HCT116 (cell line): Measurements from ENCODE around the gene FOXO3. TPM values are rescaled to one million over a fixed set of nuclear protein-coding genes. Genes with fewer than 3 reads are reported as not detected.

Source experiments
- ATAC-seq: fragments of 200-7000 bp; cut with Tn5 transposase; 2 replicates; pipeline ENCODE4 v1.9.1; 2020; ENCODE audit warnings: mild to moderate bottlenecking, moderate library complexity
- BruUV-seq: library from RNA; stranded (reverse); fragments of 400-500 nt; replicated peaks from 2 replicates; lab custom pipeline; 2021; lab: Mats Ljungman, UMichigan
- CTCF ChIA-PET: fragments of 300-600 bp; sonication (Branson Sonifier 250); formaldehyde crosslinking; loops from one replicate; lab custom pipeline; 2021; ENCODE audit warnings: antibody characterized with exemption; lab: Charles Lee
- POLR2A ChIA-PET: fragments of 300-600, 350-600 bp; sonication (Branson Sonifier 250); formaldehyde crosslinking; loops from one replicate; lab custom pipeline; 2021; ENCODE audit warnings: antibody characterized with exemption; lab: Charles Lee
- RAD21 ChIA-PET, 2 experiments: fragments of 300-600 bp; sonication (Branson Sonifier 250); formaldehyde crosslinking; loops; one replicate each; lab custom pipeline; 2023; ENCODE audit warnings: low total read pairs in 2 of 2; ENCODE audit not compliant: uncharacterized antibody in 2 of 2, unreplicated experiment in 2 of 2, low non-redundant PET in 1 of 2; lab: Charles Lee
- DNase-seq: peaks from one replicate; pipeline ENCODE4 v3.0.0-alpha.2; 2010; ENCODE audit warnings: low read depth, low spot score
- H2AFZ ChIP-seq: fragments of 200-600 bp; shearing (Covaris generic), sonication (generic); 2 replicates; pipeline ENCODE4 v1.6.1; 2017; ENCODE audit warnings: low read depth, mixed run types, mixed read lengths, antibody characterized with exemption, low read length; ENCODE audit not compliant: poor library complexity, severe bottlenecking
- H3K27ac ChIP-seq: 2 replicates; pipeline ENCODE4 v1.5.1; 2012; ENCODE audit warnings: low read depth, low read length
- H3K27me3 ChIP-seq: fragments of 200-600 bp; sonication (generic); 2 replicates; pipeline ENCODE4 v1.6.1; 2016; ENCODE audit warnings: mixed run types, low read length, mixed read lengths; ENCODE audit not compliant: insufficient read depth
- H3K36me3 ChIP-seq, 2 experiments: fragments of 200-500 bp in 1 of 2; fragments of 200-600 bp in 1 of 2; sonication (Bioruptor generic) in 1 of 2; sonication (generic) in 1 of 2; 2 replicates each; pipeline versions ENCODE4 v1.5.1 to v1.6.1; 2014 to 2016; ENCODE audit warnings: low read length in 2 of 2, inconsistent platforms in 1 of 2, mixed read lengths in 1 of 2, mixed run types in 1 of 2; ENCODE audit not compliant: insufficient read depth in 2 of 2, control insufficient read depth in 1 of 2
- H3K4me1 ChIP-seq, 2 experiments: fragments of 200-600 bp in 1 of 2; sonication (generic) in 1 of 2; 2 replicates each; pipeline versions ENCODE4 v1.5.1 to v1.6.1; 2012 to 2017; ENCODE audit warnings: low read length in 2 of 2, inconsistent platforms in 1 of 2, mild to moderate bottlenecking in 1 of 2, mixed read lengths in 1 of 2, mixed run types in 1 of 2, moderate library complexity in 1 of 2; ENCODE audit not compliant: insufficient read depth in 2 of 2, control insufficient read depth in 1 of 2
- H3K4me2 ChIP-seq: fragments of 200-600 bp; sonication (generic); 2 replicates; pipeline ENCODE4 v1.6.1; 2017; ENCODE audit warnings: mixed run types, low read length, mixed read lengths
- H3K4me3 ChIP-seq, 2 experiments: fragments of 200-600 bp in 1 of 2; sonication (generic) in 1 of 2; replicated peaks in 1 of 2; 2 replicates each; pipeline ENCODE4 v1.5.1; 2011 to 2016; ENCODE audit warnings: low read length in 2 of 2, control low read depth in 1 of 2, low read depth in 1 of 2, mild to moderate bottlenecking in 1 of 2, mixed read lengths in 1 of 2, mixed run types in 1 of 2
- H3K79me2 ChIP-seq: fragments of 200-600 bp; sonication (generic); 2 replicates; pipeline ENCODE4 v1.6.1; 2017; ENCODE audit warnings: mild to moderate bottlenecking, mixed run types, low read length, moderate library complexity, mixed read lengths; ENCODE audit not compliant: insufficient read depth
- H3K9ac ChIP-seq: fragments of 200-600 bp; sonication (generic); 2 replicates; pipeline ENCODE4 v1.6.1; 2016; ENCODE audit warnings: low read length, mixed read lengths
- H3K9me2 ChIP-seq: fragments of 200-600 bp; sonication (generic), shearing (Covaris generic); 2 replicates; pipeline ENCODE4 v1.6.1; 2017; ENCODE audit warnings: mixed run types, mild to moderate bottlenecking, moderate library complexity; ENCODE audit not compliant: insufficient read depth
- H3K9me3 ChIP-seq, 2 experiments: fragments of 200-500 bp in 1 of 2; fragments of 200-600 bp in 1 of 2; sonication (Bioruptor generic) in 1 of 2; sonication (generic) in 1 of 2; 2 replicates each; pipeline ENCODE4 v1.6.1; 2014 to 2017; ENCODE audit warnings: low read length in 2 of 2, mixed read lengths in 2 of 2, inconsistent platforms in 1 of 2, low read depth in 1 of 2, mild to moderate bottlenecking in 1 of 2, mixed run types in 1 of 2, moderate library complexity in 1 of 2; ENCODE audit not compliant: control insufficient read depth in 1 of 2, insufficient read depth in 1 of 2
- H4K20me1 ChIP-seq: fragments of 200-600 bp; sonication (generic), shearing (Covaris generic); 2 replicates; pipeline ENCODE4 v1.6.1; 2017; ENCODE audit warnings: mixed run types, mild to moderate bottlenecking, moderate library complexity; ENCODE audit not compliant: insufficient read depth
- ATF3 ChIP-seq: IDR thresholded peaks from 2 replicates; pipeline ENCODE4 v1.6.1; 2012
- CBX3 ChIP-seq: IDR thresholded peaks from 2 replicates; pipeline ENCODE4 v1.6.1; 2012; ENCODE audit warnings: low read depth
- CEBPB ChIP-seq: IDR thresholded peaks from 2 replicates; pipeline ENCODE4 v1.6.1; 2012; ENCODE audit warnings: low read depth
- CTCF ChIP-seq, 3 experiments: fragments of 200-600 bp in 1 of 3; sonication (generic) in 1 of 3; IDR thresholded peaks in 2 of 3; conservative IDR thresholded peaks in 1 of 3; 2 replicates each; pipeline ENCODE4 v1.5.1; 2012 to 2017; ENCODE audit warnings: low read depth in 2 of 3, low read length in 2 of 3, antibody characterized with exemption in 1 of 3, borderline replicate concordance in 1 of 3, control low read depth in 1 of 3, mild to moderate bottlenecking in 1 of 3, mixed read lengths in 1 of 3, mixed run types in 1 of 3, moderate library complexity in 1 of 3; ENCODE audit not compliant: insufficient read depth in 1 of 3
- EGR1 ChIP-seq: IDR thresholded peaks from 2 replicates; pipeline ENCODE4 v1.6.1; 2012; ENCODE audit warnings: low read depth
- ELF1 ChIP-seq: IDR thresholded peaks from 2 replicates; pipeline ENCODE4 v1.6.1; 2012; ENCODE audit warnings: low read depth, borderline replicate concordance
- EZH2 ChIP-seq: fragments of 200-600 bp; sonication (generic); IDR thresholded peaks from 2 replicates; pipeline ENCODE4 v1.6.1; 2017; ENCODE audit warnings: antibody characterized with exemption, mixed run types
- EZH2phosphoT487 ChIP-seq: fragments of 200-600 bp; IDR thresholded peaks from 2 replicates; pipeline ENCODE4 v1.6.1; 2018; ENCODE audit warnings: antibody characterized with exemption, borderline replicate concordance
- FOSL1 ChIP-seq: IDR thresholded peaks from 2 replicates; pipeline ENCODE4 v1.6.1; 2012; ENCODE audit warnings: low read depth
- JUND ChIP-seq: IDR thresholded peaks from 2 replicates; pipeline ENCODE4 v1.6.1; 2012
- POLR2A ChIP-seq: IDR thresholded peaks from 2 replicates; pipeline ENCODE4 v1.7.0; 2011; ENCODE audit warnings: borderline replicate concordance; ENCODE audit not compliant: insufficient read depth, insufficient read length; ENCODE audit errors: extremely low read depth
- POLR2AphosphoS5 ChIP-seq: IDR thresholded peaks from 2 replicates; pipeline ENCODE4 v1.6.1; 2011; ENCODE audit warnings: mild to moderate bottlenecking, low read depth, low read length, moderate library complexity
- RAD21 ChIP-seq: IDR thresholded peaks from 2 replicates; pipeline ENCODE4 v1.6.1; 2012; ENCODE audit warnings: low read depth, mild to moderate bottlenecking
- REST ChIP-seq: IDR thresholded peaks from 2 replicates; pipeline ENCODE4 v1.6.1; 2012; ENCODE audit warnings: low read depth
- ZBTB33 ChIP-seq: IDR thresholded peaks from 2 replicates; pipeline ENCODE4 v1.6.1; 2011; ENCODE audit warnings: mild to moderate bottlenecking, low read length, moderate library complexity; ENCODE audit not compliant: insufficient replicate concordance; ENCODE audit errors: extremely low read depth
- intact Hi-C: fragments of 100-400 bp; cut with micrococcal nuclease; formaldehyde crosslinking; loops from 2 replicates; pipeline ENCODE4 v1.10.0; 2022
- total RNA-seq: library from RNA; stranded (reverse); gene quantifications from one replicate; pipeline ENCODE4 v1.2.1, GENCODE V29; 2021; ENCODE audit not compliant: unreplicated experiment

Gene FOXO3
- total RNA-seq, 1 experiment from 2014 or later = 40.0 TPM

GRCh38 chr6:108694816-108695215, 134.1 kb downstream of the FOXO3 start (continued):
- TF ChIP-seq ZBTB33 (no peak), ELF1 (no peak), RAD21 (no peak), CEBPB (no peak), POLR2A (no peak), EGR1 (no peak)

- intact Hi-C loops = no loop called here
- Histone ChIP-seq H3K4me1 (no peaks in the 10 kb centered on the region), H3K9me3 (peaks cover under 1 to 12% of the 10 kb centered on the region in 2 experiments; a peak in 2 of 4 replicates), H3K9ac (no peak overlapping the region), H3K4me3 (no peak overlapping the region), H3K27me3 (no peaks in the 10 kb centered on the region), H3K4me2 (no peak overlapping the region), H3K36me3 (no peaks in the 10 kb centered on the region), H3K79me2 (no peaks in the 10 kb centered on the region), H2AFZ (no peak overlapping the region), H4K20me1 (no peaks in the 10 kb centered on the region), H3K9me2 (0 out of 2 replicates have a peak, but pooled peaks cover 5% of the 10 kb centered on the region), H3K27ac (no peak overlapping the region)
- RAD21 ChIA-PET = no interaction called here
- CTCF ChIA-PET = no interaction called here
- DNase-seq (no peak), ATAC-seq (no peak)
- BruUV-seq = no TSS peak
- POLR2A ChIA-PET = no interaction called here
- TF ChIP-seq ELF1 (no peak), ZBTB33 (no peak), CTCF (IDR thresholded peaks at IDR 0.05 in 2 of 3, conservative IDR thresholded peaks at IDR 0.05 in 1 of 3; ENCODE audit: borderline replicate concordance in 1 of 3, insufficient read depth in 1 of 3, low read depth in 2 of 3, low read length in 2 of 3) (no peak), REST (no peak), CEBPB (no peak), JUND (no peak), EZH2 (no peak), CBX3 (no peak), ATF3 (no peak), RAD21 (no peak), FOSL1 (no peak), EZH2phosphoT487 (no peak), POLR2AphosphoS5 (no peak)
Measured at GRCh38 chr6:108697561-108698161, 136.9 kb downstream of the FOXO3 start.
